GM21619 (cell line): ENCODE measurements around the gene COLQ.
"Not testable (repeated sequence)": the region's sequence is repeated elsewhere in the genome, so short reads cannot be mapped to it uniquely, and the experiment has no call there.

ENCODE experiments used
- ATAC-seq: cut with Tn5 transposase; IDR thresholded peaks from one replicate; pipeline ENCODE4 v1.9.1; 2021; ENCODE audit not compliant: unreplicated experiment

The COLQ gene

DNA sequence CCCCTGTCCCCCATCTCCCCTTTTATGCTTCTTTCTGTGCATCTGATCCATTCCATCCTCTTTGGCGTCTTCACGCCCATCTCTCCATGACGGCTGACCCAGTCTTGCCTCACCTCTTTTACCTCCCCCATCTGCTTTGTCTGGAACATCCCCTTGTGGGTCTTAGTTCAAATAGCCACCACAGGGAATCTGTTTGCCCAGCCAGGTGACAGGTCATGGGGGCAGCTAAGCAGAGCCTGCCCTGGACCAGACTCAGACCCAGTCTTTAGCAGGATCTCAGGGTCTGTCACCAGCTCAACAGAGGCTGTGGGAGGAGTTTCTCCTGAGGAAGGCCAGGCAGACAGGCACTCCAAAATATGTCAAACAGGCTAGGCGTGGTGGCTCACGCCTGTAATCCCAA, 28.1 kb downstream of the COLQ start:
- no peak for ATAC-seq

DNA sequence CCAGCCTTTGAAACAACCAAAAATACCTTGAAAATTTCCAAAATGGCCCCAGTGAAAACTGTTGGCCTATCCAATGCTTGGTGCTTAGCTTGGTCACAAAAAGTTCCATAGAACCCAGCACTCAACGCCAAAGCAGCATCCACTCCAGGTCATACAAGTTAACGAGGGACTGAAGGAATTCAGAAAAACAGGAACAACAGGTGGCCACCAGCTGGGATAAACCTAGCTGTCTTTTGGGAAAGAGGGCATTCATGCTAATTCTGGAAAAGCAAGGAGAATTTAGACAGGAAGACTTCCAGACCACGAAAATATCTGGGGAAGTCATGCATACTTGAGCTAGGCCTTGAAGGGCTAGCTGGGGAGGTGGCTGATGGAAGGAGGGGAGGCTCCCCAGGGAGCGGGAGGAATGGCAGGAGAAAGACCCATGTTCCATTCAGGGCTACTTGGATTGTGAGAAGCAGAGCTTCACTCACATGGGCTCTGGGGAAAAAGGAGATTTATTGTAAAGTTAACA, 28.6 kb downstream of the COLQ start:
- no peak for ATAC-seq

DNA sequence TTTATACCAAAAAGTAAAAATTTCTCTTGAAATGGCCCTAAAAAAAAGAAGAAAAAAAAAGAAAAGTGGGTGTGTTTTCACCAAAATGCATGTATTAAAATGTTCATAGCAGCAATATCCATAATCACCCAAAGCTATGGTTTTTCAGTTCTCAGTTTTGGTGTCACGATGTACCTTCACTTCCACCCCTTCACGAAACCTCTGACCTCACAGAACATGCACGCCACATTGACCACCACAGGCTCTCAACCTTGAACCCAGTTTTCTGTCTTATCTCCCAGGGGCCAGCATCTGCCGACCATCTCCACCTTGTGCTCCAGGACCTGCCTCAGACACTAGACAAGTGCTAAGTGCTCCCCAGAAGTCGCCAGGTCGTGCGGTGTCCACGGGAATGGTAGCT, 30.4 kb downstream of the COLQ start:
- ATAC-seq: no peak

DNA sequence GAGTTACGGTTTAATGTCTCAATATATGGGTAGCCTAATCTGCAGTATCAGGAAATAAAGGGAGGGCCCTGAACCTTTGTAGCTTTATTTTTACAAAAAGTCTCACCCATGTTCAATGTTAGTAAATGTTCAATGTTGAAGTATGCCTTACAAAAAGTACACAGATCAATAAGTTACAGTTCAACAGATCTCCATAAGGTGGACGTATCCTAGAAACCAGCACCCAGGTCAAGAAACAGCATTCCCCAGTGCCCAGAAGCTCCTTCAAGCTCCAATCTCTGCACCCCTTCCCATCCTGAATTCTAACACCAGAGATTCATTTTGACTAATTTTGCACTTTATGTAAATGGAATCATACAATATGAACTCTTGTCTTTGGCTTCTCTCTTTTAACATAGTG, 31.3 kb downstream of the COLQ start:
- no peak for ATAC-seq

DNA sequence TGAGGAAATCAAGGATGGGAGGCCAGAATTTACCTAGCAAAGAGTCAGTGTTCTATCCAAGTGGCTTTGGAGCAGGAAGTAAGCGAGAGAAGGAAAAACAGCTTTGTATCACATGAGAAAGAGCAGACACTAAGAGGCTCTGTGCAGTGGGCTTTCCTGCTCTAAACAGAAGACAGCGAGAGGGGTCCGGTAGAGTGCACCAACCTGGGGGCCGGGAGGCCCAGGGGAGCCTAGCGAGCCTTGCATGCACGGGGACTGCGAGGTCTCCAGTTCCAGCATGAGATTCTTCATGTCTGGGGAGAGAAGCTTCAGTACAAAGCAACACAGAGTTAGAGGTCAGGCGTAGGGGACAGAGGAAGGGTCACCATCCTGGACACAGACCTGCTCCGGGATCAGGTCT, 33.5 kb downstream of the COLQ start:
- ATAC-seq: no peak

DNA sequence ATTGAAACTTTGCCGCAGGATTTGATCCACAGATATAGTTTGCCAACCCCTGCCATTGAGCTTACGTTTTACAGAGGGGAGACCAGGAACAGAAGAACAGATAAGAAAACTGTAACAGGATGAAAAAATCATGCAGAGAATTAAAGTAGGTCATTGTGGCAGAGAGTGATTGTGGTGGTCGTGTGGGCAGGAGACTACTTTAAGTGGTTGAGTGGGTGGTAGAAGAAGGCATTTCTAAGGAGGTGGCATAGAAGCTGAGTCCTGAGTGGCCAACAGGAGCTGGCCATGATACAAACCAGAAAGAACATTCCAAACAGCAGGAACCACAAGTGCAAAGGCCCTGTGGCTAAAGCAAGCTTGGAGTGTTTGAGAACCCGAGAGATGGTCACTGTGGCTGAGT, 34.5 kb downstream of the COLQ start:
- ATAC-seq: no peak

DNA sequence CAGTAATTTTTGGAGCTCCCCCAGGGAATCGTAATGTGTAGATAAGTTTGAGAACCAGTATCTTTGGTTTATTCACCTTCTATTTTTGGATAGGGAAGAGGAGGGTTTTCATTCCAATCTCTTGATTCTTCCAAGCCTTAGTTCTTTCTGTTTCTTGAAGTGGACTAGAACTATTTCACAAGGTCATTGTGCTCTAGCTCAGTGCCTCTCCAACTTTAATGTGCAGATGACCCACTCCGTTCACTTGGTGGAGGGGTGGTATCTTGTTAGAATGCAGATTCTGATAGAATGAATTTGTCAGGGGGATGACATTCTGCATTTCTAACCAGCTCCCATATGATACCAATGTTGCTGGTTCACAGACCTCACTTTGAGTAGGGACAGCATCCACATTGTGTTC, 35.5 kb downstream of the COLQ start:
- ATAC-seq: no peak

DNA sequence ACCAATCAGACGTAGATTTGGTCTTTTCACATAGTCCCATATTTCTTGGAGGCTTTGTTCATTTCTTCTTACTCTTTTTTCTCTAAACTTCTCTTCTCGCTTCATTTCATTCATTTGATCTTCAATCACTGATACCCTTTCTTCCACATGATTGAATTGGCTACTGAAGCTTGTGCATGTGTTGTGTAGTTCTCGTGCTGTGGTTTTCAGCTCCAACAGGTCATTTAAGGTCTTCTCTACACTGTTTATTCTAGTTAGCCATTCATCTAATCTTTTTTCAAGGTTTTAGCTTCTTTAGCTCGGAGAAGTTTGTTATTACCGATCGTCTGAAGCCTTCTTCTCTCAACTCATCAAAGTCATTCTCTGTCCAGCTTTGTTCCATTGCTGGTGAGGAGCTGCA, 37.0 kb downstream of the COLQ start:
- not testable (repeated sequence) for ATAC-seq

DNA sequence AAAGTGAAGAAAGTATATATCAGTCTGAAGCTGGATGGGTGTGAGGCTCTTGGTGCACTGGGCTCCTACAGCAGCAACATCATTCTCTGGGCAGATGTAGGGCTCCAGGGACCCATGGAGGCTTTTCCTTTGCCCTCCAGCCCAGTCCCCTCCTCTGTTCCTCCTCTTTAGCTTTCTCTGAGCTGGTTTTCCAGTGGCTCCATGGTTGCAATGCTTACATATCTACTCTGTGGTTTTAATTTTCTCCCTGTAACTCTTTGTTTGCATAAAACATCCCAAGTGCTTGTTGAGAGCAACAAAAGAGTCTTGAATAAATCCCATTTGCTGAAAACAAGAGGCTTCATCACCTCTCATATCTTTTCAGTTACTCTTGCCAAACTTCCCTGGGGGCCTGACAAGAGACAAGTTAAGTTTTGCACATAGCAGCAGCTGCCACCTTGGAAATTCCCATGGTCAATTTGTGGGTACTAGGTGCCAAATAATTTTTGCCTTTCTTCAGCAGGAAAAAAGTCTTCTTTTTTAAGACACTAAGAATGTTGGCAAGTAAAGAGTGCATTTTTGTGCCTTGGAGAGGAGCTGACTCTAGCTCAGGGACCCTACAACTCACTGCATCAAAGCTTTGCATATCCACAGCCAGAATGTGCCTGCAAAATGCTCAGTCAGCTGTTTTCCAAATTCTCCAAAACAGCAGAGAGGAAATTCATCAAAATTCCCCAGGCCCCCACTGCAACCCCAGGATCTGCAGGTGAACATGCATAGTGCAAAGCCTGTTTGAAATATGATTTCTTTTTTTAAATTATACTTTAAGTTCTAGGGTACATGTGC, 41.9 kb downstream of the COLQ start:
- no peak for ATAC-seq

DNA sequence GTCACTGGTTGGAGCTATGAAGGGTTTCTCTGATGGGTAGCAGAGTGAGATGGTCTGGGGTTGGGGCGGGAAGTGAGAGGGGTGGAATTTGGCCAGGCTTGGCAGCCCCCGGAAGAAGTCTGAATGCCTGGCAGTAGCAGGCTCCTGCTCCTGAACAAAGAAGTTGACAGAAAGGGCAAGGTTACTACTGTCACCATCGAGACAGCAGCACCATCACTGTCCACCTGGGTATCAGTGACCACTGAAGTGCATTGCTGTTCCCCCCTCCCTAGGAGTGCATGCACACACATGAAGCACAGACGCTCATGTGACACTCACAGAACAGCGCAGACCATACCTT, 42.9 kb downstream of the COLQ start:
- no peak for ATAC-seq

DNA sequence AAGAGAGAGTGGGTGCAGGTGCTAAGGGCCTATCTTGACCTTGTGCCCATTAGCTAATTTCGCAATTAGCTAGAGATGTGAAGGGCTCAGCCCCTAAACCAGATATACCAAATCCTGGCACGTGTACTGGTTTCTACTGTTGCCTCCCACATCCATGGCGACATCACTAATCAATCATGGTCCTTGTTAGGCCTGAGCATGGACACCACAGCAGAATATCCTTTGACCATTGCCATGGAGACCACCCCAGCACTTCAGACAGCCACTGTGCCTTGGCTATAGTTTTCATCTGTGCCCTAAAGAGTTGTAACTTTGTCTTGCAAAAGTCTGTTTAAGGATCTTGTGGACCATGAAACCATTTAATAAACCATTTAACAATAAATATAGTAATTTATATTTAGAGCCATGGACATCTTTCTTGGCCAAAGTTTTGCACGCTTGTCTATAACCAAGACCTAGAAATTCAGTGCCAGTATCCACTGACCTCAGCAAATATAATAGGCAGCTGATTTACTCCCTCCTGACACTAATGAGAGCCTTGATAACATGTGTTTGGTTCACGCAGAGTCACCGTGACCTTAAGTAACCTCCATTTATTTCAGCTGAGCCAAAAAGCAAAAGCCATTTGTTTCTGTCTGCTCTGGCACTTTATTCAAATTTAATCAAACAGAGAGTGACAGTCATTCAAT, 43.4 kb downstream of the COLQ start:
- no peak for ATAC-seq

DNA sequence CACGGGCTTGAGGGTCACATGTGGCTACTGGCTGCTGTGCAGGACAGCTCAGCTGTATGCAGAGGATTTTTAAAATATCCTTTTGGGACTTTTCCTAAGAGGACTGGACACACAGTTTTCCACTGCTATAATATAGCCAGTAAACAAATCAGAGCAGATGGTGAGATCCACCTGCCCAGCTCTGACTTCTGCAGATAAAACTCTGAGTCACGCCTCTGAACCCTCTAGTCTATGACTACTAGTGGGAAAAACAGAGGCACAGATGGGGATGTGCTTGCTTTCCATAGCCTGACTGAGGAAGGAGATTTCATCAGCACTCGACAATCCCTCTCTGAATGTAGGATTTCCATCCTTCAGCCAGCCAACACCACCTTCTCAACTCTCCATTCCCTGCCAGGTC, 45.1 kb downstream of the COLQ start:
- ATAC-seq: no peak

DNA sequence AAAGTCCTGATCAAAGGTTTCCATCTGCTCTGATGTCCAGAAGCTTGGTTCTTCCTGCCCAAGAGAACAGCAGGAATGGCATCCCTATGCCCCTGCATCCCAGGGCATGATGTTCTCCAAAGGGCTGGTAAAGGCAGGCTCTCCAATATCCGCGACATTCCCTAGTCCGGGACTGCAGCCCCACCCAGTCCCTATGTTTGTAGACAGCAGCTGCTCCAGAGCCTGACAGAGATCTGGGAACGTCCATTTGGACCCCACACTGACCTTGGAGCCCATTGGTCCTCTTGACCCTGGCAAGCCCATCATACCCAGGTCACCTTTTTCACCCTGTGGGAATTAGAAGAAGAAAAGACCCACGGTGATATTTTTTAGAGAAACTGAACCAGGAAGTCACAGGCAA, 46.3 kb downstream of the COLQ start:
- ATAC-seq: no peak

DNA sequence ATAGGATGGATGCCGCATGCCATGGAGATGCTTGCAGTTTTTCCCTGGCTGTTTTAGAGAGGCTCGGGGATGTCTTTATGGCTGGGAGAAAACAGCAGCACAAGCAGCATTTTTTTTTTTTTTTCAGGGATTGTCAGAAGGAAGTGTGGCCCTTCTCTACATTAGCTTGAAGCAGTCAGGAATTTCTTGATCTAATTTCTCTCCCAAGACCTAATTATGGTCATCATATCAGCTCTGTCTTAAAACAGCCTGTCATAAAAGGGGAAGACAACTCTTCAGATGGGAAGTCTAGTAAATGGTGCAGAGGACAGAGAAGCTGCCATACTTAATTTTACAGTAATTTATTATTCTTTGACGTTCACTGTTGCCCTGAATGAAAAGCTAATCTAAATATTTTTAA, 49.6 kb downstream of the COLQ start:
- ATAC-seq: no peak

DNA sequence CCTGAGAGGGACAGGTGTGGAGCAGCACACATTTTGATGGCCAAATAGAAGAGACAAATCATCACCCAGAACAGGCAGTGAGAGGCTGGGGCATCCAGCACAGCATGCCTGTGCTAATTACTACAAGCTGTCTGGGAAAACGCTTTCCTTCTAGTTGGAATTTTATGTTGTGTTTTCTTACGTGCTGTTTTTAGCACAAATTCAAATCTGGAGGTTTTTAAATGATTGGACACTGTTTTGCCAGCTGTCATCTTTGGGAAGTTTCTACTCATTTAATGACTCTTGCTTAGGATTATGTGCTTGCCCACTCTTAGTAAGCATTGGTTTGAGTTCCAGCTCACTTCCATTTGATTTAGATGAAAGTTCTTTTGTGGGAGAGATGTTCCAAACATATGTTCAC, 50.7 kb downstream of the COLQ start:
- ATAC-seq: no peak

DNA sequence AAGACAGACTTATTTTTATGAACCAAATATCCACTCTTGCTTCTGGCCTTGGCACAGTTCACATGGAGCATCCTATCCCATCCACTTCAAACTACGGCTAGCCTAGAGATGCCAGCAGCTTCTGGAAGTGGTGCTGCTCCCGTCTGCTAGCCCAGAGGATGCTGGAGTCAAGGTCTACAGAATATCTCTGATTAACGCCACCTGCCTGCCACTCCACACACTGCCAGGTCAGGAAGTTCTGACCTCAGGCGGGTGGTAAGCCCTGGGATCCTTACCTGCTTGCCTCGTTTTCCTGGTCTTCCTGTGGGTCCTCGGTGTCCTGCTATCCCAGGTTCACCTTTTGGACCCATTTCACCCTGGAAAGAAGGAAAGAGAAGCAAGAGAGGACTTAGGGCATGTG, 51.2 kb downstream of the COLQ start:
- ATAC-seq: no peak

DNA sequence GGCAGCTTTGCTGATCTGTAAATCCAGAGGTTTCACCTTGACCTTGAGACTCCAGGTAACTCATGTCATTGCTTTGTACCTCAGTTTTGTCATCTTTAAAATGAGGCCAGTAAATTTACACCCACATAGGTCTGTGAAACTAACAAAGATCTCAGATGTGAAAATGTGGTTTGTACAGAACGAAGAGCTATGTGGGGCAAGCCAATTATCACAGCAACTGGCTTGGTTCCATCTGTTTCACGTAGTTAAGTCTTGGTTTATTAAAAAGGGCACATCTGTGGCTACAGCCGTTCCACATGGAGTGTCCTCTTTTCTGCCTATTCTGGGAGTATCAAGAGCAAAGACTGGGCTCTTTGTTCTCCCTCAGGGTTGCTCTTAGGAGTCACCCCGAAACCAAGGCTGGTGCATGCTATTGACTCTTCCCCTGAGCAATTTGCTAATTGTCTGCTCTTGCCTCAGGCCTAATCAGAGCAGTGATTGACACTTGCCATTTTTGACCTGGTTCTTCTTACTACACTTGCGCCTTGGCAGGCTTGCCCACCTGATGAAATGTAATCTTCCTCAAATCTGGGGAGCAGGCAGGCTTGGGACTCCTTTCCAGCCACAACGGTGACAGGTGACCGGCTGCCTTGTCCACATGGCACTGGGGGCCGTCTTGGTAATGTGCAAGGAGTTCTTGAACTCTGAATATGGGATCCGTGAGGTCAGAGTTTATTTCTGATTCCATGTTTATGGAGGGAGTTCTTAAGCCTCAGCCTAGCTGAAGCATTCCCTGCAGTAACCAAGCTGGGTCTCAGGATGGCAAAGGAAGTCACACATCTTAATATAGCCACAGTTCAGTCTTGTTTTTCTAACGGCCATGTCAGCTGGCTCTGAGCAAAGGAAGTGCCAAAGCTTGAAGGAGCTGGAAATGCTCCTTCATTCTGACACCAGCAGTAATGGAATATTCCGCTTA, 54.0 kb downstream of the COLQ start:
- ATAC-seq: no peak

DNA sequence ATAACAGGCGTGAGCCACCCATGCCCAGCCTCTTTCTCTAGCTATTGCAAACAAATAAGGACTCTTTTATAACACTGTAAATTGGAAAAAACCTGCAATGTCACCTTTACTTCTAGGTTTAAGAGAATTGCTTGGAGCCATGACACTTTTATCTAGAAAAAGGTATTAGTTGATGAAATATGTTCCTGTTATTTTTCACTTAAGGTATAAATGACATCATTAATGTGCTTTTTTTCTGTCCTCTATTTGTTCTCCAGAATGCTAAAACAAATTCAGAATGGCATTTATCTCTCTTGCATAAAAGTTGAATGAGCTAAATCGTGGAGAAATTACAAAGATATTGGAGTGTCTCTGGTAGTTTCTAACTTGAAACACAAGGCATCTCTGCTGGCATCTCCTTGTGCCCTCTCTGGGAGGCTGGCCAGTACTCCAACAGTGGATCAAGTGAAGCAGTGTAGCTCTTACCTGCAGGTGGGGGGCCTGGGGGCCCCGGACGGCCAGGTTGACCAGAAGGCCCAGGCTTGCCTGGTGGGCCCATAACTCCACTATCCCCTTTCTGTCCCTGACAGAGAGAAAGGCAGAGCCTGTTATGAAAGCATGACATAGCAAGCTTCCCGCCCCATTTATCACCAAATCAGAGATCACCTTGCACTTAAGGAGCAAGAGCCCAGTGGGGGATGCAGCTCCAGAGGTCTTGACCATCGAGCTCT, 55.5 kb downstream of the COLQ start:
- ATAC-seq: no peak

DNA sequence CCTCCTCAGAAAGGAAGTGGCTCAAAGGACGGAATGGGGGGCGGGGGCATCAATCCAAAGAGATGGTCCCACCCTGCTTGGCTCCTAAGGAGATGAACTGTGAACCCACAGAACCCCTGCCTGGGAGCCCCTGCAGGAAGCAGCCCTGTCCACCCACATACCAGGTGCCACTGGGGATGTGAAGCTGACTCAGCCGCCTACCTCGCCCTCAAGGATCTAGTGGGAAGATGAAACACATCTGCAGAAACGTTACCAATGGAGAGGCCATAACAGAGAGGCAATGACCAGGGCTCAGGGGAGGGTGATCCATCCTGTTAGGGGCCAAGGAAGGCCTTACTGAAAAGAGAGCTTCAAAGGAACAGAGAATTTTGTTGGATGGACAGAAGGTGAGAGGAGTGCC, 59.1 kb downstream of the COLQ start:
- no peak for ATAC-seq

DNA sequence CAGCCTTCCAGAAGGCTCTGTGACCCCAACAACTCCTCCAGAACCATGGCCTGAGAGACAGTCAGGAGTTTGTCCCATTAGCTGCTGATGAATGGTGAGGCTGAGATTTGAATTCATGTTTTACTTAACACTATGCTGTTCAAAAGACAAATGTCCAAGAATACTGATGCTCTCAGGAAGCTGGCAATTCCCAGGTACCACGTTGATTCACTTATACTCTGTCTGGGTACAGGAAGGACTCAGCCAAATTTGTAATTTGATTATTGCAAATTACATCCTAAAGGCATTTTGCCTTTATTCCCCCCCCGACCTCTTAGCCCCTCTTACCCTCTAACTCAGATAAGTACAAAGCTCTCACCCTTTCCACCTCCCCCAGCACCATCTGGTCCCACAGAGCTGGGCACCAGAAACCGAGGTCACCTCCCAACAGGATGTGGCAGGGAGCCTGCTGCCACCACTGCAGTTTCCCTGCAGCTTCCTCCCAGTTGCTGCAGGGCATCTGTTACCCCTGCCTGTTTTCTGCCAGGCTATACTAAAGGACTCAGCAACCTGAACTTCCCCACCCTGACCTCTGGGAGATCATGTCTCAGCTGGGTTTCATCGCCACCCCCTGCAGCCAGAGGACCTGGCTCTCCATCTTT, 60.5 kb downstream of the COLQ start:
- no peak for ATAC-seq
